GM21619 (cell line): ENCODE data around the gene BCAR3.
A peak's percentile ranks its signal among the peaks of the same experiment; 100 is the strongest.
"Not testable (repeated sequence)": the region's sequence is repeated elsewhere in the genome, so short reads cannot be mapped to it uniquely, and the experiment has no call there.

Experiments
- ATAC-seq: cut with Tn5 transposase; IDR thresholded peaks from one replicate; pipeline ENCODE4 v1.9.1; 2021; ENCODE audit not compliant: unreplicated experiment

BCAR3 gene

DNA sequence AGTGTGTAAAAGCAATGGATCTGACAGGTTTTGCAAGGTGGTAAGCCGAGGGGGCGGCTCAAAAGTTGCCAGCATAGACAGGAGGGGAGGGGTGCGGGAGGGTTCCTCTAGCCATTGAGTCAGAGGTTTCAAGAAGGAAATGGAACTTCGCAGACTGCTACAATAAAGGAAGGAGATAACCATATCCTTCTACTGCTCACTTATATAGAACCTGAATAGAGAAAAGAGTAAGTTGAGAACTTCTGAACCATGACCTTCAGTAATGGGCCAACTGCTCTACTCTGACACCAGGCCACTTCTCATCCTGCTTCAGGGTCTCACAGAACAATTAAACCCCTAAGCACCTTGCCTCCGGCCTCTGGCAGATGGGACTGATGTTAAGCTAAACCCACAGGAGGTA lies 26.3 kb upstream of the BCAR3 start:
- peak; percentile 70 for ATAC-seq

DNA sequence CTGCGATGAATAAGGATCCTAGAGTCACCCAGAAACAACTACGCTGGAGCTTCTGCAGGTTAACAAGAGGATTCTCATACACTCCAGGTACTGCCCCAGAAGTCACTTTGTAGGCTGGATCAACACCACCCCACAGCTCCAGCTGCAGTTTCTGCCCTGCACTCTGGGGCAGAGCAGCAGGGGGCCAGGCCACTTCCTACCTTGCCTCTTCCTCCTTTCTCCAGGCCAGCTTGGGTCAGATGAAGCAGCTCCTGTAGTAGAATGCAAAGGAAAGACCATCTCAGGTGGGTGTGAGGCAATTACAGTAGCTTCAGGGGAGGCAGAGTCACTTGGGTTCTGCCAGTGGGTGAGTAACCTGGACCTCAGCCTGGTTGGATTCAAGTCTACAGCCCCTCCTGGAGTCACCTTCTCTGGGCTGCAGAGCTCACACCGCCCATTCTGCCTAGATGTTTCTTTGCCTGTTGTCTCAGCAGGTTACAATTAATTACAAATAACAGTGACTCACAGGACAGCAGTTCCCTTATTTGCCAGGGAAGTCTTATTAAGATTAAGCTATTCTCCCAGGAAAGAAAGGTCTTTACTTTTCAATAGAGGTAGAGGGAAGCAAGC lies 24.4 kb upstream of the BCAR3 start:
- no peak for ATAC-seq

GRCh38 chr1:93704052-93704451 lies 22.4 kb upstream of the BCAR3 start:
- ATAC-seq: peak; percentile 36

DNA sequence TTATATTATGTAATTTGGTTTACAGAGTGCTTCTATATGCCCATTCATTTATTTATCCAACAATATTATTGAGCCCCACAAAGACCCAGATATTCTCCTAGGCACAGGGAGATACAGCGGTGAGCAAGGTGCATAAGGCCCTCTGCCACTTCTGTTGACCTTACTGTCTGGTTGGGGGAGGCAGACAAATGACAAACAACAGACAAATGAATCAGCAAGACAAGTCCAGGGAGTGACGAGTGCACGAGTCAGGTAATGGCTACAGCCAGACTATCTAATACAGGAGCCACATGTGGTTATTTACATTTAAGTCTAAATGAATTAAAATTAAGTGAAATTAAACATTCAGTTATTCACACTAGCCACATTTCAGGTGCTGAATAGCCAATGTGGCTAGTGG lies 22.0 kb upstream of the BCAR3 start:
- peak; percentile 1 for ATAC-seq

DNA sequence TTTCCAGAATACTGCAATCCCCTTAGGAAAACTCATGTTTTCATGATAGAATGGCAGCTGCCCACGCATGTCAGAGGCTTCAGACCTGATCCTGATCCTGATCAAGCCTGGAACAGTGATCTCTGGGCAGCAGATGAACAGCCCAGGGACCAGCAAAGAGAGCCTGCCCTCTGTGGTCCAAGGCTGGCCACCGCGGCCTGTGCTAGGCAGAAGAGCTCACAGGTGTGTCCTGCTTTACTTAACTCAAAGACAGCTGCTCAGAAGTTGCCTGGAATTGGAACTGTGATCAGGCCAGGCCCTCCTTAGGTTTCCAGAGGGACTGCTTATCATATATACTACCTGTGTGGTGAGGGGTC lies 21.2 kb upstream of the BCAR3 start:
- ATAC-seq: no peak

DNA sequence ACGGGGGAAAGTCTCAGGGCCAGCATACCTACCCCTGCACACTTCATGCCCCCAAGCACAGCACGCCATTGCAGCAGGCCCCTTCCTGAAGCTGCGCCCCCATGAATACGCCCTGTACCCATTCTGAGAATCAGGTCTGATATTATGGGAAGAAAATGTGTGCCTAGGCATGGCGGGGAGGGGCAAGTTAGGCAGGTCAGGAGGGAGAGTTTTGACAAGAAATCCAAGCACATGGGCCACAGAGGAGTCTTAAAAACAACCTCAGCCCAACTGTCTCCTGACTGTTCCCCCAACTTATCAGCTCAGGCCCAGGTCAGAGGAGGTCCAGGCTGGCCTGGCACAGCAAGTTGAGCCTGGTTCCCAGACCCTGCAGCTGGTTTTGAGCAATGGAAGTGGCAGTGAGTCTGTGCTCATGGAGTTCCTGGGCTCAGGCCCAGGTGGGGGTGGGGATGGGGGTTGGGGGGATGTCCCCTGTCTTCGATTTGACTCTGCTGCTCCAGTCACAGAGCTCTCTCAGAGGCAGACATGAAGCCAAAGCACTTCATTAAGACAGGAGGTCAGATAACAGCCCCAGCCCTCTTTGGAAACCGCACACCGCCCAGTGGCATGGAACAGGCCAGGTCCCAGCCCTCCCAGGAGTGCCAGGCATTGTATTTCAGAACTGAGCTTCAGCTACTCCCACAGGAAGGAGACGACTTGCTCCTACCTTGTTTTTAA lies 20.6 kb upstream of the BCAR3 start:
- no peak for ATAC-seq

DNA sequence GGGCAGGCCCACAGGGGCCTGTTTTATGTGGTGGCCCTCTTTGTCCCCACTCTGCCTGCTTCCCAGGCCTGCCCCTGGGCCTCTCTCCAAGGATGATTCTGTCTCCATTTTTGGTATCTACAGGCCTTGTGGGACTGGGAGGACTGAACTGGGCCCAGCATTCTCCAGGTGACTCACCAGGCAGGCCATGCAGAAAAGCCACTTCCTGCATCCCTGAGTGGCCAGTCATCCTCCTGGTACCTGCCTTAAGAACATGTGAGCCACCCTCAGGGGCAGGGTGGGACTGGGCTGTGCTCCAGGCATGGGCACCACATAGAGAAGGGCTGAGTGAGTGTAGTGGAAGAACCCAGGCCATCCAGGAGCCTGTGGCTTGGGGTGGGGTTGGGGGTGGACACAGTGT lies 20.0 kb upstream of the BCAR3 start:
- no peak for ATAC-seq

DNA sequence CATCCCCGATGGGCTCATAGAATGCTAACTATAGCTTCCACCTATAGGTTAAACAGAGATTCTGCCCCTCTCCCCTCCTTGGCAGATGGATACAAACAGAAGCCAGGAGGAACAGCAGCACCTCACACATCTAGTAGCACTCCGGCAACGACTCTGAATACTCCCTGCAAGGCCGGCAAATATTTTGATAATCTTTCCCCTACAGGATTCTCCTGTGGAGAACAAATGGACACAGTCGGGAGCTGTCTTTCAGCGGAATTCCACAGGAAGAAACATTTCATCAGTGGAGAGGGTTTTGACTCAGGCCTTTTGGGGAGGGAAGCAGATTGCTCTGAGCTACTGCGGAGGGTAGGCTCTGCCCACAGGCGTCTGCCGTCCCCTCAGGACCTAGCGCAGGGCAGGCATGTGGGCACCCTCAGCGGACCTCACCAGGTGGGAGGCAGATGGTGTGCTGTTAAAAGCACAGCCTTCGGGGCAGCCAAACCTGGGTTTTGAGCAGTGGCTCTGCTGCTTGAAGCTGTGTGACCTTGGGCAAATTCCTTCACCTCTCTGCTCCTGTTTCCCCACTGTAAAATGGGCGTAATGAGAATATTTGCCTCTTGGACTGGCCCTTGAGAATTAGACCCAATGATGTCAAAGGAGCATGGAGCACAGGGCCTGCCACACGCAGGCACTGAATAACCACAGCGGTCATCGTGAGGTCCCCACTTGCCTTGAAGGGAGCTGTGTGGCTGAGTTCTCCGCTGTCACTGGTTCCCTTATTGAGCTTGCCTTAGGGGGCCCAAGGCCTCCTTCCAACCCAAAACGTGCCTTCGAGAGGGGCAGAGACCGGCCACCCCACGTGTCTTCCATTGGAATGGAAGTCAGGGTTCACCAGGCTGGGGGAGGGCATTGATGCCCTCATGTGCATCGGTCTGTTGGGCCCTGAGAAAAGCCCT lies 19.2 kb upstream of the BCAR3 start:
- no peak for ATAC-seq

DNA sequence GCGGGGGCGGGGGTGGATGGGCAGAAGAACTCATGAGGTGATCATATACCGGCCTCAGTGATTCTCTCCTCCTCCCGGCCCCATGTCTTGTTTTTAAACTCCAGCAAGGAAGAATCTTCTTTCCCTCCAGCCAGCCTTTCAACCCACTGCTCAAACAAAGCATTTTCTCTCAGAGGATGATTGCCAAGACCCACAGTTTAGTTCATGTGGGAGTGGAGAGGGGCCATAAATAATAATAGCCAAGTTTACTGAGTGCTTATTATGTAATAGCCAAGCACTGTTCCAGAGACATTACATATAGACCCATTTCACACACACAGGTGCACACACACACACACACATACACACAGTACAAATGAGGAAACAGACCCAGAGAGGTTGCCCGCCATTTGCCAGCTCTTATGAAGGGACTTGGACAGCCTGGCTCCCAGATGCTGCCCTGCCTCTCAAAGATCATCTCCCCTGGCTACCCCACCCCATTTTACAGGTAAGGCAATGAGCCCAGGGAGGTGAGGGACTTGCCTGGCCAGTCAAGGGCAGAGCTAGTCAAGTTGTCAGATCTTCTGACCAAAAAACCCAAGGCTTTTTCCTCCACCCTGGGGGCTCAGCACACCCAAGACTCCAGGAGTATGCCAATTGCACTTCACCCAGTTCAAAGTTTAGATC lies 18.0 kb upstream of the BCAR3 start:
- ATAC-seq: no peak

GRCh38 chr1:93699049-93699384 lies 17.4 kb upstream of the BCAR3 start:
- ATAC-seq: no peak

- ATAC-seq: no peak
These were observed 16.9 kb upstream of the BCAR3 start for GRCh38 chr1:93698329-93699048.

GRCh38 chr1:93697566-93697965 lies 15.9 kb upstream of the BCAR3 start:
- not testable (repeated sequence) for ATAC-seq

DNA sequence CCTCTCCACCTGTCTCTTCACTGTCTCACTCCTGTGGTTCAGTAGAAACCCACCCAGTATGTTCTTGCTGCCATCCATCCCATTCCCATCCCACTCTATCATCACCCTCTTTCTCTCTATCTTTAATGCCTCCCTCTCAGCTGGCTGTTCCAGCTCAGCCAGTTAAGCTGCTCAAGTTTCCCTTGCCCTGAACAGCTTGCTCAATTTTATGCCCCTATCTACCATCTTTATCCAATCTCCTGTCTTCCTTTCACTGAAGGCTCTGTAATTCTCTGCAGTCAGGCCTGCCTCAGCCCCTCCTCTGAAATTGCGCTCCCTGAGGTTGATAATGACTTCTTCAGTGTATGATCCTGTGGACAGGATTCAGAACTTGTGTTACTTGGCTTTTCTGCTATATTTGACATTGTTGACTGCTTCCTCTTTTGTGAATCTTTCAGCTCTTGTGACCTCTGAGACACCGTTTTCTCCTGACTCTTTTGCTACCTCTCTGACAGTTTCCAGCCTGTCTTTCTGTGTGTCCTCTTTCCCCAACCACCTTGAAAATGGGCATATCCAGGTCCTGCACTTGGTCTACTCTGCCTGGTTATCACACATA lies 13.9 kb upstream of the BCAR3 start:
- peak; percentile 28 for ATAC-seq

DNA sequence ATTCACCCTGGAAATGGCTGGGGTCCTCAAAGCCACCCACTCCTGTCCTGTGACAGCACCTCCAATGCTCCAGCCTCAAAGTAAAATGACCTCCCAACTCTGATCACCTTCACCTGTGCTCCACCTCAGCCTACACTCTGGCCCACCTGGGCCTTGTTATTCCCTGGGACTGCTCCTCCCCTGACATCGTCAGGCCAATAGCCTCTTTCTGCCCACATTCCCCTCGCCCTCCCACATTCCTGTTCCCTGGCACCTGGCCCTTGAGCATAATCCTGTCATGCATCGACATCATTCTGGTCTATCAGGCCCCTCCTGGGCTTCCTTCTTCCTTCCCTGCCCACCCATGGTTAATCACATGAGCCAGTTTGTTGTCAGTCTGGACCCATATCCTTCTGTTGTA lies 13.2 kb upstream of the BCAR3 start:
- ATAC-seq: no peak

GRCh38 chr1:93694039-93694438 lies 12.4 kb upstream of the BCAR3 start:
- ATAC-seq: no peak

DNA sequence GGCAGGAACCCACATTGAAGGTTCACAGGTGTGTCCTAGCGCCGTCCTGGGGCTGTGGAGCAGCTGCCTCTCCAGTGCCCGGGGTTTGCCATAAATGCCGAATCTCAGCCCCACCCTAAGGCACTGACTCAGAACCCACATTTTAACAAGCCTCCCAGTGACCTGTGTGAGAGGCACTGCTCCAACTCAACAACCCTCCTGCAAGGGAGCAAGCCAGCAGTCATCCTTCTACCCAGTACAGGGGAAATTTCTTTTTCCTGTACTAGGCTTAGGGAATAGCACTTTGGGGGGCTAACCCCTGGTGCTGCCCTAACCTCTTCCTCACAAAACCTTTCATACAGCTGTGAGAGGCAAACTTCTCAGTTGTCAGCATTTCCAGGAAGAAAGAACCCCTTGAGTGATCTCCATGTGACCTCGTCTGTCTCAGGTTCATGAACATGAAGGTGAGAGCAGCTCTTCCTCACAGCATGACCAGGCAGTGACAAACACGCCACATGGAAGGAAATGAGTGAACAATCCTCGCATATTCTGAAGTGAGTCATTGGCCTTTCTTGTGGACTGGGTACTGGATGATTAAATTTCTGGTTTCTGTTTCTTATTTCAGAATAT lies 11.4 kb upstream of the BCAR3 start:
- ATAC-seq: peak; percentile 83

GRCh38 chr1:93692451-93692861 lies 10.8 kb upstream of the BCAR3 start:
- no peak for ATAC-seq

DNA sequence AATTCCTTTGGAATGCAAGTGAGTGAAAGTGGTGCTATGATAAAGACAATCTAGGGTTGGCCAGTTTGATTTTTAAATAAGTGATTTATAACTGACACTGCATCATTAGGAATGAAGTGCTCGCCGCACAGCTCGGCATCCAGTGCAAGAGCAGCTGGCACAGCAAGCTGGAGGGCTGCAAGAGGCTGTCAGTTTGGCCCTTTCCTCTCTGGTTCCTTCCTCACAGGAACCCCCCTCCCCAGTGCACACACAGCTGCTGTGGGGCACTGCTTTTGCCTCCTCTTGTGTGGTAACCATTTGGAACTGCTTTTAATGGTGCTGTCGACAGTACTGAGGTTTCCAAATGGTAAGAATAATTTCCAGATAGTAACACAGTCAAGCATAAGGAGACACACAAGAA lies 10.4 kb upstream of the BCAR3 start:
- ATAC-seq: no peak

DNA sequence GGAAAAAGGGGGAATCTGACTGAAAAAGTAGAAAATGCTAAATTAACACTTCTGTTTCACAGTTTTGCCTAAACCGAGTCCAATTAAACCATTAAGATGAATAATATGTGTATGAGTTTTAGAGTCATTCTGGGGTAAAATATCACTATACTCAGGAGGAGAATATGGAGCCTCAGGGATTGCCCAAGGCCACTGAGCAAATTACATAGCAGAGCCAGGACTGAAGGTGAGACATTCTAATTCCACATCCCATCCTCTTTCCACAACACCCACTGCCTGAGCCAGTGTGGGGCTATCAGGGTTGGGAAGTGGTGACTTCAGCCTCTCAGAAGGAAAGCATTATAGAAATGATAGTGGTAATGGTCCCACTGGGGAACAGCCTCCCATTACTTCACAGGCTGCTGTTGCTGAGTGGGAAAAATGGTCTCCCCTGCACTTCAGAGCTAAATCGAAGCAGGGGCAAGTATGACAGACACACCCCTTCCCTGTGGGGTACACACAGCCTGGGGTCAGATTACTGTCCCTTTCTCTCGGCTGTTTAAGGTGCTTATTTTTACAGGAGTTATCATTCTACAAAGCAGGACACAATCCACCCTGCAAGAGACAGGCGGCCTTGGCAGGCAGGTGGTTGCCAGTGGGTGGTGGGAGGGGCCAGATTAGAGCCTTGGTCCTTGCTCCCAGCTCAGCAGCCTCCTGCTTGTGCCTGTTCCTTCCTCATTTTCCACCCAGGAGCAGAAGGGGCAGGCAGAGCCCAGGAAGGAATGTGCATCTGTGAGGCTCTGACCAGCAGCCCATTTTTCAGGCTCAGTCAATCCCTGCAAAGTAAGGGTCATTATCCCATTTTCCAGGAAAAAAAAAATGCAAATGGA lies 9.5 kb upstream of the BCAR3 start:
- ATAC-seq: no peak
